Stimulated activated CD8-positive, alpha-beta memory T cell treated with anti-CD3 and anti-CD28 coated beads, Interleukin-15, amount 100 ng/mL, for 48 hours (primary cell): ENCODE results near the gene PSMD12.

Source experiments
- DNase-seq, 2 donors: peaks; one replicate each; pipeline ENCODE4 v3.0.0-alpha.2; 2020; ENCODE audit warnings: low read depth in 2 of 2

PSMD12 gene

GRCh38 chr17:67386965-67387551 is 20.7 kb upstream of the PSMD12 start:
- DNase-seq = peak; percentile 54 to 68

- DNase-seq = no peak
Observed at GRCh38 chr17:67385122-67385988, 19.0 kb upstream of the PSMD12 start.

GRCh38 chr17:67381929-67382257 is 15.5 kb upstream of the PSMD12 start:
- no peak for DNase-seq

- no peak for DNase-seq
Observed at GRCh38 chr17:67379251-67379630, 12.9 kb upstream of the PSMD12 start.

GRCh38 chr17:67378454-67379250 is 12.3 kb upstream of the PSMD12 start:
- peak; percentile 66 to 69 for DNase-seq

- DNase-seq = peak; percentile 38 to 39
Observed at GRCh38 chr17:67377488-67378453, 11.4 kb upstream of the PSMD12 start.

GRCh38 chr17:67376737-67377487 is 10.5 kb upstream of the PSMD12 start, which contains the start of gene PITPNC1:
PITPNC1 (plus strand) TSS chr17:67377281.
- DNase-seq = peak; percentile 84 to 89

GRCh38 chr17:67376415-67376736 is 10.0 kb upstream of the PSMD12 start:
- no peak for DNase-seq

GRCh38 chr17:67375716-67376115 is 9.3 kb upstream of the PSMD12 start:
- DNase-seq = no peak

GRCh38 chr17:67375054-67375427 is 8.7 kb upstream of the PSMD12 start:
- no peak for DNase-seq

- peak; percentile 75 to 77 for DNase-seq
Observed at GRCh38 chr17:67374329-67375053, 8.1 kb upstream of the PSMD12 start.

GRCh38 chr17:67372751-67373150 is 6.4 kb upstream of the PSMD12 start:
- no peak for DNase-seq

- no peak for DNase-seq
Observed at GRCh38 chr17:67369676-67370075, 3.3 kb upstream of the PSMD12 start.

GRCh38 chr17:67365738-67366192 is 612 bp downstream of the PSMD12 start:
- DNase-seq = no peak

GRCh38 chr17:67364847-67365737 is 1.3 kb downstream of the PSMD12 start:
- no peak for DNase-seq

GRCh38 chr17:67362173-67362572 is 4.2 kb downstream of the PSMD12 start:
- DNase-seq = no peak

- no peak for DNase-seq
Observed at GRCh38 chr17:67360880-67361279, 5.5 kb downstream of the PSMD12 start.

- no peak for DNase-seq
Observed at GRCh38 chr17:67359960-67360791, 6.2 kb downstream of the PSMD12 start.
